Astrocyte (in vitro differentiated cells and primary cell): ENCODE measurements around the gene CCDC187.

ENCODE experiments used
- CTCF ChIP-seq: IDR thresholded peaks from 2 replicates; pipeline ENCODE4 v1.5.1; 2011; ENCODE audit warnings: low read depth, mild to moderate bottlenecking, inconsistent platforms, low read length, moderate library complexity; ENCODE audit not compliant: insufficient read depth
- EZH2 ChIP-seq: IDR thresholded peaks from 2 replicates; pipeline ENCODE4 v1.6.1; 2012; ENCODE audit warnings: mild to moderate bottlenecking, low read length, inconsistent platforms; ENCODE audit not compliant: insufficient read depth

DNA sequence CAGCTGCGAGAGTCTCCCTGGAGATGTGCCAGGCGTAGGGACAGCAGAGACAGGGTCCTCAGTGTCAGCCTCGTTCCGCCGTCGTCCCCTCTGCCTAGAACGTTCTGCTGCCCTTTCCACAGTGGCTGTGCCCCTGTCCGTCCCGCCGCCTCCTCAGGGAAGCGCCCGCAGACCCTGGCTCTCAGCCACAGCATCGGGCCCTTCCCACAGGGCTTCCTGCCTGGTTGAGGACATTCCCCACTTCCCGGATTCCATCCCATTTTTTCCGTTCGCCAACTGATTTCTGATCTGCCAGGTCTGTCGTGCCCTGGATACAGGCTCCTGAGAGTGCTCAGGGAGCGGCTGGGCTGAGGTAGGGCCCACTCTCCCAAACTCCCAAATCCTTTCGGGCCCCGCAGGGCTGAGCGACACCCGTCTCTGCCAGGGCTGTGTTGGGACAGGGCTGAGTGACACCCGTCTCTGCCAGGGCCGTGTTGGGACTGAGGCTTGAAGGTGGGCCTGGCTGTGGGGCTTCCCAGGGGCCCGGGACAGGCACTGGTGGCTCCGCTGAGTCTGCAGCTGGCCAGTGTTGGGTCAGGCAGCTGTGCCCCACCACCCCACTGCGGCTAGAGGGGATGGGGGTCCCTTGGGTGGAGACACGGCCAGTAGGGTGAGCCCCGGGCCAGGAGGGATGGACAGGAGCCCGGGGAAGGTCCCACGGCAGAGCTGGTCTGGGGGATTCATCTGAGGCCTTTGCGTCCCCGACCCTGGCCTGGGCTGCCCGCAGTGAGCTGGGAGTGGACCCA is 43.8 kb upstream of the CCDC187 start:
- TF ChIP-seq CTCF (no peak), EZH2 (no peak)
